ENCODE results near the gene C1orf35. TPM values are rescaled to one million over a fixed set of nuclear protein-coding genes. Genes with fewer than 3 reads are reported as not detected.
A peak's percentile ranks its signal among the peaks of the same experiment; 100 is the strongest.
"Not testable (repeated sequence)": the region's sequence is repeated elsewhere in the genome, so short reads cannot be mapped to it uniquely, and the experiment has no call there.

C1orf35 gene
- total RNA-seq, 1 donor from 2014 or later: 2.4 TPM

DNA sequence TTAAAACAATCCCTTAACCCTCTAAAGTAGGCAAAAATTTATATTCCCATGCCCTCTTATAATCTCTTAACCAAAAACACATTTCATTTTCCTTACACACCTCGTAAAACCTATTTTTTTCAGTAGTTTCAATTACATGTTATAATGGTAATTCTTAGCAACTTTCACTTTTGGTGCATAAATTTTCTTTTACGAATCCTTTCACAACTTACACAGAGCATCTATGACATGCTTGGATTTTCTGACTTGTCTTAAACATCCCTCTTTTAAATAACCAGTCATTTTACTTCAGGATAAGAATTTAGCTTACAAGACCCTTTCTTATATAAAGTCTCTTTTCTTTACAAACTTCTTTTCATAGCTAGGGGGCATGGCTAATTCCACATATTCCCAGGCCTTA lies 14.9 kb upstream of the C1orf35 start:
- H3K27me3 ChIP-seq: no peaks in the 10 kb centered on the region
- no peaks in the 10 kb centered on the region for H3K9me3 ChIP-seq
- TF ChIP-seq CTCF (IDR thresholded peaks at IDR 0.05): no peak
- H3K27ac ChIP-seq: no peak overlapping the region
- intact Hi-C loops (cut with DNase I): no loop called here
- H3K4me3 ChIP-seq: no peak overlapping the region
- H3K36me3 ChIP-seq: no peaks in the 10 kb centered on the region
- no peak for DNase-seq (ENCODE audit: low spot score in 2 of 2)
- H3K4me1 ChIP-seq: no peaks in the 10 kb centered on the region

DNA sequence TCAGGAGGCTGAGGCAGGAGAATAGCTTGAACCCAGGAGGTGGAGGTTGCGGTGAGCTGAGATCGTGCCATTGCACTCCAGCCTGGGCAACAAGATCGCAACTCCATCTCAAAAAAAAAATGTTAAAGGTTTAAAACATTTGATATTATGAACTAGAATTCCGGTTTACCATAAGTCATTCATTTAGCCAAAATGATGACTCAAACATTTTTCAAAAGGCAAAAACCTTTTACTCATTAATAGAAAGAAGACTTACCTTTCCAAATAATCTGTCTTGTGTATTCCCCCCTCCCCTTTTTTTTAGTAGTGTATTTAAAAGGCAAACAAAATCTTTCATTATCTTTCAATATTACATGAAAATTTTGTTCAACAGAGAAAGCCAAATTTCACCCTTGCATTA lies 14.2 kb upstream of the C1orf35 start:
- intact Hi-C loops (cut with DNase I): no loop called here
- Histone ChIP-seq H3K4me3 (no peak overlapping the region), H3K4me1 (no peaks in the 10 kb centered on the region), H3K36me3 (no peaks in the 10 kb centered on the region), H3K9me3 (no peaks in the 10 kb centered on the region), H3K27ac (no peak overlapping the region), H3K27me3 (no peaks in the 10 kb centered on the region)
- no peak for DNase-seq (ENCODE audit: low spot score in 2 of 2)
- no peak for TF ChIP-seq CTCF (IDR thresholded peaks at IDR 0.05)

GRCh38 chr1:228114827-228115226 lies 11.7 kb upstream of the C1orf35 start:
- intact Hi-C loops (cut with DNase I): no loop called here
- Histone ChIP-seq H3K4me1 (peaks cover 5 to 8% of the 10 kb centered on the region in 2 donors), H3K4me3 (no peak overlapping the region), H3K27ac (no peak overlapping the region), H3K9me3 (no peaks in the 10 kb centered on the region), H3K36me3 (no peaks in the 10 kb centered on the region), H3K27me3 (no peaks in the 10 kb centered on the region)
- no peak for TF ChIP-seq CTCF (IDR thresholded peaks at IDR 0.05)
- no peak for DNase-seq (ENCODE audit: low spot score in 2 of 2)

DNA sequence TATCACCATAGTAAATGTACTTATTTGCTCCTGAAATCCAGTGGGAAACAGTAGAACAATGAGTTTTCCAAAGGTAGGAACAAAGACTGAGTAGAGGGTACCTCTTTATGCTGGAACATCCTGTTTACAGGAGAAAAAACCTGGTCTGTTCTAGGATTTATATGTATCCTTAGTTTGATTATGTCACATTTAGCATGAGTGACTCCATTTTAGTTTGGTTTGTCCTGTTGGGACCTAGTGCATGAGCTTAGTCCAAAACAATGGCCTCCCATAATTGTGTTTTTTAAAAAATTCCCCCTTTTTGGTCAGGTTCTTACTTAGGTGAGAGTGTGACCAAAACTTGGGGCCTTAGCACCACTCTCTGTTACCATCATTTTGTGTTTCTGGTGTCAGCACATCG lies 9.5 kb upstream of the C1orf35 start:
- Histone ChIP-seq H3K27me3 (no peaks in the 10 kb centered on the region), H3K36me3 (peaks cover 0 to 3% of the 10 kb centered on the region in 2 donors), H3K9me3 (no peaks in the 10 kb centered on the region), H3K4me3 (no peak overlapping the region), H3K4me1 (peaks cover 14 to 18% of the 10 kb centered on the region in 2 donors), H3K27ac (no peak overlapping the region)
- intact Hi-C loops (cut with DNase I): no loop called here
- no peak for TF ChIP-seq CTCF (IDR thresholded peaks at IDR 0.05)
- no peak for DNase-seq (ENCODE audit: low spot score in 2 of 2)

- H3K27ac ChIP-seq: no peak overlapping the region
- H3K36me3 ChIP-seq: peaks cover 0 to 6% of the 10 kb centered on the region in 2 donors
- H3K27me3 ChIP-seq: no peaks in the 10 kb centered on the region
- no peak for DNase-seq (ENCODE audit: low spot score in 2 of 2)
- H3K9me3 ChIP-seq: no peaks in the 10 kb centered on the region
- peaks cover 14 to 18% of the 10 kb centered on the region in 2 donors for H3K4me1 ChIP-seq
- intact Hi-C loops (cut with DNase I): no loop called here
- H3K4me3 ChIP-seq: no peak overlapping the region
- TF ChIP-seq CTCF (IDR thresholded peaks at IDR 0.05): no peak
Observed at GRCh38 chr1:228112167-228112566, 9.0 kb upstream of the C1orf35 start.

- peak in 1 of 2 donors; percentile 1 for DNase-seq (ENCODE audit: low spot score in 2 of 2)
- H3K4me3 ChIP-seq; H3K9me3 ChIP-seq; H3K27ac ChIP-seq; intact Hi-C loops (cut with DNase I); H3K27me3 ChIP-seq: not testable (repeated sequence)
- Histone ChIP-seq H3K4me1 (peaks cover 14 to 18% of the 10 kb centered on the region in 2 donors), H3K36me3 (peaks cover 5 to 11% of the 10 kb centered on the region in 2 donors)
Observed at GRCh38 chr1:228111315-228111714, 8.2 kb upstream of the C1orf35 start.

Data from ascending aorta (tissue), 2 donors.